ENCODE results near the gene NEUROG1. TPM values are rescaled to one million over a fixed set of nuclear protein-coding genes. Genes with fewer than 3 reads are reported as not detected.

Gene NEUROG1, protein sequence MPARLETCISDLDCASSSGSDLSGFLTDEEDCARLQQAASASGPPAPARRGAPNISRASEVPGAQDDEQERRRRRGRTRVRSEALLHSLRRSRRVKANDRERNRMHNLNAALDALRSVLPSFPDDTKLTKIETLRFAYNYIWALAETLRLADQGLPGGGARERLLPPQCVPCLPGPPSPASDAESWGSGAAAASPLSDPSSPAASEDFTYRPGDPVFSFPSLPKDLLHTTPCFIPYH
- total RNA-seq (not detected), polyA plus RNA-seq (not detected)

GRCh38 chr5:135535820-135536801 is at the start of gene NEUROG1:
Gene NEUROG1 (minus strand): TSS chr5:135535964. CDS start chr5:135535690, 274 bp downstream.
- Histone ChIP-seq H3K4me3 (ENCODE audit: low read depth, low read length) (no peak within 1 kb of the TSS), H3K9me3 (ENCODE audit: control insufficient read depth in 2 of 2, low read length in 2 of 2) (no peaks in the 10 kb centered on the region), H3K4me1 (ENCODE audit: control insufficient read depth, insufficient read depth, low read length, poor library complexity, severe bottlenecking) (no peaks in the 10 kb centered on the region), H3K36me3 (ENCODE audit: control insufficient read depth, insufficient read depth, low read length) (no peaks in the 10 kb centered on the region), H3K27ac (ENCODE audit: insufficient read depth, low read length, poor library complexity, severe bottlenecking) (no peak within 1 kb of the TSS), H3K27me3 (ENCODE audit: control insufficient read depth, insufficient read depth, low read length) (peaks cover 40% of the 10 kb centered on the region)
- Mint-ChIP-seq H3K4me3 (peak within 1 kb of the TSS in 1 of 4 donors; percentile 2), H3K27ac (peak within 1 kb of the TSS in 1 of 3 donors; percentile 35), H3K27me3 (peaks cover 74% of the 10 kb centered on the region), H3K36me3 (no peaks in the 10 kb centered on the region), H3K4me1 (peaks cover 0 to 5% (median 0%) of the 10 kb centered on the region in 4 donors), H3K9me3 (peaks cover 0 to 14% (median 0%) of the 10 kb centered on the region in 7 donors)
- DNase-seq, result no peak
- ATAC-seq (ENCODE audit: low read depth in 2 of 2), result no peak

DNA sequence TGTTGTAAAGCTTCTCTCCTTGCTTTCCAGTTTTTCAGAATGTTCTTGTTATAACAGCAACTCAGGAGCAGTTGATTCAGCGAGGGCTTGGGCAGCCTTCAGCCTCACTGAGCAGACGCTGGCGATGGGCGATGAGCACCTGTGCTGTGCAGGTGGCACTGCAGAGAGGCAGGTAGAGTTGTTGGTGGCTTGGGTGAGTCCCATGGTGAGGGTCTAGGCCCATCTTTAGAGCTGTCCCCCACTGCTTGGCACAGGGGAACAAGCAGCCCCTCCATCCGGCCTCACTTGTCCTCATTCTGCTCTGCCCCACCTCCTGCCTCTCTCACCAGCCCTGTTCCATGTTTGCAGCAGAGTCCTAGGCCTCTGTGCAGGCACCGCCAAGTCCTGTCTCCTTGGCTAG is 49.2 kb upstream of the NEUROG1 start:
- Mint-ChIP-seq H3K4me3 (no peak overlapping the region), H3K27me3 (peaks cover 7% of the 10 kb centered on the region), H3K4me1 (no peaks in the 10 kb centered on the region), H3K36me3 (no peaks in the 10 kb centered on the region), H3K27ac (no peak overlapping the region), H3K9me3 (no peaks in the 10 kb centered on the region)
- H3K9me3 ChIP-seq (ENCODE audit: control insufficient read depth in 2 of 2, low read length in 2 of 2), result no peaks in the 10 kb centered on the region
- no peaks in the 10 kb centered on the region for H3K36me3 ChIP-seq (ENCODE audit: control insufficient read depth, insufficient read depth, low read length)
- H3K27ac ChIP-seq (ENCODE audit: insufficient read depth, low read length, poor library complexity, severe bottlenecking), result no peak overlapping the region
- H3K27me3 ChIP-seq (ENCODE audit: control insufficient read depth, insufficient read depth, low read length), result no peaks in the 10 kb centered on the region
- no peaks in the 10 kb centered on the region for H3K4me1 ChIP-seq (ENCODE audit: control insufficient read depth, insufficient read depth, low read length, poor library complexity, severe bottlenecking)
- H3K4me3 ChIP-seq (ENCODE audit: low read depth, low read length), result no peak overlapping the region
- DNase-seq (no peak), ATAC-seq (ENCODE audit: low read depth in 2 of 2) (no peak)

- H3K27me3 ChIP-seq (ENCODE audit: control insufficient read depth, insufficient read depth, low read length), result no peaks in the 10 kb centered on the region
- Mint-ChIP-seq H3K27me3 (peaks cover 13% of the 10 kb centered on the region), H3K36me3 (no peaks in the 10 kb centered on the region), H3K4me1 (no peaks in the 10 kb centered on the region), H3K27ac (no peak overlapping the region), H3K4me3 (no peak overlapping the region), H3K9me3 (no peaks in the 10 kb centered on the region)
- H3K9me3 ChIP-seq (ENCODE audit: control insufficient read depth in 2 of 2, low read length in 2 of 2), result no peaks in the 10 kb centered on the region
- H3K4me3 ChIP-seq (ENCODE audit: low read depth, low read length), result no peak overlapping the region
- H3K4me1 ChIP-seq (ENCODE audit: control insufficient read depth, insufficient read depth, low read length, poor library complexity, severe bottlenecking), result no peaks in the 10 kb centered on the region
- H3K27ac ChIP-seq (ENCODE audit: insufficient read depth, low read length, poor library complexity, severe bottlenecking), result no peak overlapping the region
- ATAC-seq (ENCODE audit: low read depth in 2 of 2), result no peak
- no peaks in the 10 kb centered on the region for H3K36me3 ChIP-seq (ENCODE audit: control insufficient read depth, insufficient read depth, low read length)
- no peak for DNase-seq
Measured at GRCh38 chr5:135584276-135584675, 48.5 kb upstream of the NEUROG1 start.

GRCh38 chr5:135582099-135582781 is 46.5 kb upstream of the NEUROG1 start:
- peaks cover 15% of the 10 kb centered on the region for H3K27me3 Mint-ChIP-seq
- ATAC-seq (ENCODE audit: low read depth in 2 of 2), result no peak
- H3K4me3 Mint-ChIP-seq, result no peak overlapping the region

DNA sequence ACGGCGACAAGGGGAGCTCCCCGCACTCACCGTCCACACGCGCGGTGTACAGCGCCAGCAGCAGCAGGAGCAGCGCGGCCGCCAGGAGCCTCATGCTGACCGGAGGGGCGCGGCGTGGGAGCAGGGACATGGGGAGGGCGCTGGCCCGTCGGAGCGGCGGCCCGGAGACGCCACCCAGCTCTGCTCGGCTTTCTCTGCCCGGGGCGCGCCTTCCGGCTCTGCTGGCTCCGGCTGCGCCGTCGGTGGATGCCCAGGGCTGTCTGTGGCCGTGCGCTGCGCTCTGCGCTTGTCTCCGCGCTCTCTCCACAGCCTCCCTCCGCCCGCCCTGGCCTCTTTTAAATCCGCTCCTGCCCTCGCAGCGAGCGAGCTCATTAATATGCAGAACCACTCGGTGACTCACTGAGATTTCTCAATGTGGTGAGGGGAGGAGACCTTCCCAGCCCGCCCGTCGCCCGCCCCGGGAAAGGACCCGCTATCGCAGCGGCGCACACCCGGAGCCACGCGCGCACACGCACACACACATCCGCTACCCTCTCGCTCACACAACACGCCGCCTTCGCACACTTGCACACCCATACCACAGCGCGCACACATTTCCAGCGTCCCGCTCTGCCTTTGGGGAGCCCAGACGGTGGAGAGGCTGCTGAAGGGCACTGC is 43.0 kb upstream of the NEUROG1 start, which contains the start of gene CXCL14:
Gene CXCL14, minus strand, starts transcription at position 307 of the 657 bp plus-strand sequence. Its CDS starts 213 bp downstream, at position 94.
- H3K27me3 ChIP-seq (ENCODE audit: control insufficient read depth, insufficient read depth, low read length), result peaks cover 5% of the 10 kb centered on the region
- no peak within 1 kb of the TSS for H3K4me3 ChIP-seq (ENCODE audit: low read depth, low read length)
- H3K4me1 Mint-ChIP-seq, result no peaks in the 10 kb centered on the region
- ATAC-seq (ENCODE audit: low read depth in 2 of 2) (no peak), DNase-seq (no peak)
- H3K9me3 Mint-ChIP-seq, result no peaks in the 10 kb centered on the region
- H3K27ac Mint-ChIP-seq, result no peak within 1 kb of the TSS
- H3K27ac ChIP-seq (ENCODE audit: insufficient read depth, low read length, poor library complexity, severe bottlenecking), result no peak within 1 kb of the TSS
- no peak within 1 kb of the TSS for H3K4me3 Mint-ChIP-seq
- peaks cover 19% of the 10 kb centered on the region for H3K27me3 Mint-ChIP-seq
- no peaks in the 10 kb centered on the region for H3K36me3 ChIP-seq (ENCODE audit: control insufficient read depth, insufficient read depth, low read length)
- H3K36me3 Mint-ChIP-seq, result no peaks in the 10 kb centered on the region
- no peaks in the 10 kb centered on the region for H3K4me1 ChIP-seq (ENCODE audit: control insufficient read depth, insufficient read depth, low read length, poor library complexity, severe bottlenecking)
- no peaks in the 10 kb centered on the region for H3K9me3 ChIP-seq (ENCODE audit: control insufficient read depth in 2 of 2, low read length in 2 of 2)

More at GRCh38 chr5:135582099-135582781, 46.5 kb upstream of the NEUROG1 start:
- H3K4me1 ChIP-seq (ENCODE audit: control insufficient read depth, insufficient read depth, low read length, poor library complexity, severe bottlenecking), result no peaks in the 10 kb centered on the region
- no peak overlapping the region for H3K4me3 ChIP-seq (ENCODE audit: low read depth, low read length)
- no peaks in the 10 kb centered on the region for H3K4me1 Mint-ChIP-seq
- H3K9me3 ChIP-seq (ENCODE audit: control insufficient read depth in 2 of 2, low read length in 2 of 2), result no peaks in the 10 kb centered on the region
- no peak overlapping the region for H3K27ac ChIP-seq (ENCODE audit: insufficient read depth, low read length, poor library complexity, severe bottlenecking)
- DNase-seq, result no peak
- peaks cover 5% of the 10 kb centered on the region for H3K27me3 ChIP-seq (ENCODE audit: control insufficient read depth, insufficient read depth, low read length)
- H3K9me3 Mint-ChIP-seq, result no peaks in the 10 kb centered on the region
- H3K36me3 ChIP-seq (ENCODE audit: control insufficient read depth, insufficient read depth, low read length), result no peaks in the 10 kb centered on the region
- H3K27ac Mint-ChIP-seq, result no peak overlapping the region
- H3K36me3 Mint-ChIP-seq, result no peaks in the 10 kb centered on the region

DNA sequence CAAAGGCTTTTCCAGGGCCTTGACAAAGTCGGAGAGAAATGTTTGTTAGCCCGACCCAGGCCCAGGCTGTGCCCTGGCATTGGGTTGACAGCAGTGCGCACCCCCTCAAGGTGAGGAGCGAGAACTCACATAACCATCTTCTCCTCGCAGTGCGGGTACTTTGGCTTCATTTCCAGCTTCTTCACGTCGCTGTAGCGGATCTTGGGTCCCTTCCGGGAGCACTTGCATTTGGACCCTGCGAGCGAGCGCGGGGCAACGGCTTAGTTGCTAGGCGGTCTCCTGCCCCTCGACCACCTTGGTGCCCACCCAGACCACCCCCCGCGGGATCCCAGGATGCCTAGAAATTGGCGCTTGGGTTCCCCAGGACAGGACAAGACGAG is 42.5 kb upstream of the NEUROG1 start:
- H3K36me3 ChIP-seq (ENCODE audit: control insufficient read depth, insufficient read depth, low read length), result no peaks in the 10 kb centered on the region
- H3K4me3 ChIP-seq (ENCODE audit: low read depth, low read length), result no peak overlapping the region
- DNase-seq (no peak), ATAC-seq (ENCODE audit: low read depth in 2 of 2) (no peak)
- Mint-ChIP-seq H3K27me3 (peaks cover 19% of the 10 kb centered on the region), H3K4me1 (no peaks in the 10 kb centered on the region), H3K9me3 (no peaks in the 10 kb centered on the region), H3K36me3 (no peaks in the 10 kb centered on the region), H3K4me3 (no peak overlapping the region), H3K27ac (no peak overlapping the region)
- H3K4me1 ChIP-seq (ENCODE audit: control insufficient read depth, insufficient read depth, low read length, poor library complexity, severe bottlenecking), result no peaks in the 10 kb centered on the region
- H3K27ac ChIP-seq (ENCODE audit: insufficient read depth, low read length, poor library complexity, severe bottlenecking), result no peak overlapping the region
- peaks cover 5% of the 10 kb centered on the region for H3K27me3 ChIP-seq (ENCODE audit: control insufficient read depth, insufficient read depth, low read length)
- no peaks in the 10 kb centered on the region for H3K9me3 ChIP-seq (ENCODE audit: control insufficient read depth in 2 of 2, low read length in 2 of 2)

DNA sequence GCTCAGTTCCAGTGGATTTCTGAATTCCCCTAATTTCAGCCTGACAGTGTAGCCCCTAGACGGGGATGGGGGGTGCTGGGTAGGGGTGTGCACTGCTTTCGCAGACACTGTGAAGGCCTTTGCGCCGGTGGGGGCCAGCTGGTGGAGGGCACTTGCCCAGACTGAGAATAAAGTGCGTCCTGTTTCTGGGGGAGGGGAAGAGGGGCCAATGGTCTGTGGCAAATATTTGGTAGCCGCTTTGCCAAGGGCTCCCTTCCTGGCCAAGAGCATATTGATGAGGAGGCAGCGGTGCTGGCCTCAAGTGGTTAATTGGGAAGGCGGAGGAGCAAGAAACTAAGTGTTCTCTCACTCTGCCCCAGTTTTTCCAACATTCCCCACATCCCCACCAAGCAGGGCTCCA is 41.7 kb upstream of the NEUROG1 start:
- Histone ChIP-seq H3K36me3 (ENCODE audit: control insufficient read depth, insufficient read depth, low read length) (no peaks in the 10 kb centered on the region), H3K9me3 (ENCODE audit: control insufficient read depth in 2 of 2, low read length in 2 of 2) (no peaks in the 10 kb centered on the region), H3K27ac (ENCODE audit: insufficient read depth, low read length, poor library complexity, severe bottlenecking) (no peak overlapping the region), H3K4me3 (ENCODE audit: low read depth, low read length) (no peak overlapping the region), H3K27me3 (ENCODE audit: control insufficient read depth, insufficient read depth, low read length) (peaks cover 5% of the 10 kb centered on the region), H3K4me1 (ENCODE audit: control insufficient read depth, insufficient read depth, low read length, poor library complexity, severe bottlenecking) (no peaks in the 10 kb centered on the region)
- ATAC-seq (ENCODE audit: low read depth in 2 of 2) (no peak), DNase-seq (no peak)
- Mint-ChIP-seq H3K36me3 (no peaks in the 10 kb centered on the region), H3K4me1 (no peaks in the 10 kb centered on the region), H3K4me3 (no peak overlapping the region), H3K27me3 (peaks cover 19% of the 10 kb centered on the region), H3K9me3 (no peaks in the 10 kb centered on the region), H3K27ac (no peak overlapping the region)

All from CD4-positive, CD25-positive, alpha-beta regulatory T cell (primary cell).